Neural crest cell (in vitro differentiated cells): ENCODE results near the gene HIP1R. TPM values are rescaled to one million over a fixed set of nuclear protein-coding genes. Genes with fewer than 3 reads are reported as not detected.
A peak's percentile ranks its signal among the peaks of the same experiment; 100 is the strongest.

Experiments
- DNase-seq: peaks from one replicate; pipeline ENCODE4 v3.0.0; 2021; ENCODE audit warnings: low read depth, mixed read lengths, low spot score
- H3K27ac Mint-ChIP-seq: one replicate; pipeline ENCODE4 v1.8.0; 2021; ENCODE audit warnings: mild to moderate bottlenecking, mixed read lengths; ENCODE audit not compliant: unreplicated experiment
- H3K27me3 Mint-ChIP-seq: 2 replicates; pipeline ENCODE4 v1.8.0; 2021; ENCODE audit warnings: low read depth, mild to moderate bottlenecking, mixed read lengths
- H3K36me3 Mint-ChIP-seq: 2 replicates; pipeline ENCODE4 v1.8.0; 2021; ENCODE audit warnings: low read depth, mild to moderate bottlenecking, mixed read lengths
- H3K4me1 Mint-ChIP-seq: 2 replicates; pipeline ENCODE4 v1.8.0; 2021; ENCODE audit warnings: mixed read lengths
- H3K4me3 Mint-ChIP-seq: one replicate; pipeline ENCODE4 v1.8.0; 2021; ENCODE audit warnings: mild to moderate bottlenecking, mixed read lengths
- H3K9me3 Mint-ChIP-seq: 2 replicates; pipeline ENCODE4 v1.8.0; 2021; ENCODE audit warnings: mixed read lengths
- total RNA-seq: library from RNA; stranded (reverse); gene quantifications from 2 replicates; pipeline ENCODE4 v1.2.1, GENCODE V29; 2021
- TF ChIP-seq, protein P1 (sequence below): fragments of 200-600 bp; sonication (generic); conservative IDR thresholded peaks from 2 replicates; pipeline ENCODE4 v1.5.0; 2021; ENCODE audit warnings: antibody characterized with exemption, mild to moderate bottlenecking

Gene HIP1R
- total RNA-seq, 1 donor from 2014 or later: 23.2 TPM

DNA sequence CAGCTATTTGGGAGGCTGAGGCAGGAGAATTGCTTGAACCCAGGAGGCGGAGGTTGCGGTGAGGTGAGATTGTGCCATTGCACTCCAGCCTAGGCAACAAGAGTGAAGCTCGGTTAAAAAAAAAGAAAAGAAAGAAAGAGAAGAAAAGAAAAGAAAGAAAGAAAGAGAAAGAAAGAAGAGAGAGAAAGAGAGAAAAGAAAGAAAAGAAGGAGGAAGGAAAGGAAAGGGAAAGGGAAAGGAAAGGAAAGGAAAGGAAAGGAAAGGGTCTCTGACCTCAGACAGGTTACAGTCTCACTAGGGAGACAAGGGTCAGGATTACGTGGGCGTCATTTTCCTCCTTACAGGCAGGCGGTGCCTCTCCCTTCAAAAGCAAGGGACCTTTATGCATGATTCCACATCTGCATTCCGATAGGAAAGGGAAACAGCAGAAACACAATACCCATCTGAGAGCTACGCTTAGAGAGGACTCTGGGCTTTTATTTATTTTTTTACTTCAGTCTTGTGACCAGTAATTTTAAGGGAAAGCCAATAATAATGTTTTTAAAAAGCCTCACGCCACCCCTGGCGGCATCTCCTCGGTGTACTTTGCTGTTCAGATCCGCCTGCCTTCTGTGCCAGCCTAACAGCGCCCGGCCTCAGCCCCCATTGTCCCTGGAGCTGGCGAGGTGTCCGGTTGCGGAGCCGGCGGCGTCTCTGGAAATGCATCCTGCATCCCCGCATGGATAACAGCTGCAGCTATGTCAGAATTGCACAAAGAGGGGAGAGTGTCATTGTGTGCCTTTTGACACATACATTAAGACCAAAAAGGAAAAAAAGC, 945 bp upstream of the HIP1R start:
- Mint-ChIP-seq H3K4me3 (peak overlapping the region; percentile 90), H3K36me3 (no peaks in the 10 kb centered on the region), H3K4me1 (peaks cover 32% of the 10 kb centered on the region), H3K27ac (peak overlapping the region; percentile 16), H3K9me3 (no peaks in the 10 kb centered on the region), H3K27me3 (peaks cover 48% of the 10 kb centered on the region)
- TF ChIP-seq, protein P1, sequence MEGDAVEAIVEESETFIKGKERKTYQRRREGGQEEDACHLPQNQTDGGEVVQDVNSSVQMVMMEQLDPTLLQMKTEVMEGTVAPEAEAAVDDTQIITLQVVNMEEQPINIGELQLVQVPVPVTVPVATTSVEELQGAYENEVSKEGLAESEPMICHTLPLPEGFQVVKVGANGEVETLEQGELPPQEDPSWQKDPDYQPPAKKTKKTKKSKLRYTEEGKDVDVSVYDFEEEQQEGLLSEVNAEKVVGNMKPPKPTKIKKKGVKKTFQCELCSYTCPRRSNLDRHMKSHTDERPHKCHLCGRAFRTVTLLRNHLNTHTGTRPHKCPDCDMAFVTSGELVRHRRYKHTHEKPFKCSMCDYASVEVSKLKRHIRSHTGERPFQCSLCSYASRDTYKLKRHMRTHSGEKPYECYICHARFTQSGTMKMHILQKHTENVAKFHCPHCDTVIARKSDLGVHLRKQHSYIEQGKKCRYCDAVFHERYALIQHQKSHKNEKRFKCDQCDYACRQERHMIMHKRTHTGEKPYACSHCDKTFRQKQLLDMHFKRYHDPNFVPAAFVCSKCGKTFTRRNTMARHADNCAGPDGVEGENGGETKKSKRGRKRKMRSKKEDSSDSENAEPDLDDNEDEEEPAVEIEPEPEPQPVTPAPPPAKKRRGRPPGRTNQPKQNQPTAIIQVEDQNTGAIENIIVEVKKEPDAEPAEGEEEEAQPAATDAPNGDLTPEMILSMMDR: peak; percentile 26
- DNase-seq: peak; percentile 56

DNA sequence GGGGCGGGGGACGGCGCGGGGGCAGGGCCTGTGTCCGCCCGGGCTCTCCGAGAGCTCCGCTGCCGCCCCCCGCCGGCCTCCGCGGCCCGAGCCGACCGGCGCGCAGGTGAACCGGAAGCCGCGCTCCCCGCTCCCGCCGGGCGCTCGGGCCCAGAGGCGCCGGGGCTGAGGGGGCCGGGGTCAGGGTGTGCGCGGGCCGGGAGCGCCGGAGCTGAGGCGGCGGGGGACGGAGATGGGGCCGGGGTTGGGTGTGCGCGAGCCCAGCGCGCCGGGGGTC, 431 bp downstream of the HIP1R start:
- peaks cover 42% of the 10 kb centered on the region for H3K27me3 Mint-ChIP-seq
- no peak overlapping the region for H3K27ac Mint-ChIP-seq
- H3K9me3 Mint-ChIP-seq: no peaks in the 10 kb centered on the region
- H3K4me1 Mint-ChIP-seq: peaks cover 32% of the 10 kb centered on the region
- H3K36me3 Mint-ChIP-seq: no peaks in the 10 kb centered on the region
- H3K4me3 Mint-ChIP-seq: peak overlapping the region; percentile 89
- no peak for DNase-seq
- TF ChIP-seq, protein P1: no peak

DNA sequence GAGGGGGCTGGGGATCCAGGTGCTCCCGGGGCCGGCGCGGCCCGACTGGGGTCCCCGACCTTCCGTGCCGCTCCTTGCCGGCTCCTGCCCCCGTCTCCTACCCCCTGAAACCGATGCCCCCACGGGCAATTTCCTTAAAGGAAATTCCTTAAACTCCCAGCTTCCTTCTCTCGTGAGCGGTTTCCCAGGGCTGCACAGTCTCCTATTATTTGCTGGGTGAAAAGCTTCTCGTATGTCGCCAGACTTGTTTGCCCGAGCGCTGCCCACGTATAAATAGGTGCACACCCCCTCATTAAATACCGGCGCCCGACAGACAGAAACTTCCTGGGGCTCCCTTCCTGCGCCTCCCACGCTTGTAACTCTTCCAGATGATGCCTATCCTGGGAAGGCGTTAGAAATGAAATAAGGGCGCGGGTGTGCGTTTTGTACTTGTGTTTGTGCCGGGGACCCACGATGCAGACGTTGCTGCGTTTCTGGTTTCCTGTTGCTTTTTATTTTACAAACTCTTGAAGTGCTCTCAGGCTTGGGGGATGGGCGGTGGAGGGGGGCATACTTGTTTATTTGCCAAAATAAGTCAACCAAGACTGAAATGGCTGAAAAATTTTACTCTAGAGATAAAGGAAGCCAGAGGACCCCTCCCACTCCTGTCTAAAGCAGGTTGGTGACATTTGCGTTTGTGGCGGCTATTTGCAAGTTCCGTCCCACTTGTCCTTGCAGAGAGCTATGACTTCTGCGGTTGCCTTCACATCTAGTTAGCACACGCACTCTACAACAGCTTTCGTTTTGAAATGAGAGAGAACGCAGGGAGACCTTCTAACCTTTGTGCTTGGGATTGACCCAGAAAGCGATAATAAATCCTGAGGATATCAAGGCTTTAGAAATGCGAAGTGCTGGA, 1.0 kb downstream of the HIP1R start:
- Mint-ChIP-seq H3K27me3 (peaks cover 40% of the 10 kb centered on the region), H3K4me3 (peak overlapping the region; percentile 89), H3K27ac (no peak overlapping the region), H3K36me3 (no peaks in the 10 kb centered on the region), H3K9me3 (no peaks in the 10 kb centered on the region), H3K4me1 (peaks cover 34% of the 10 kb centered on the region)
- TF ChIP-seq, protein P1: no peak
- no peak for DNase-seq

DNA sequence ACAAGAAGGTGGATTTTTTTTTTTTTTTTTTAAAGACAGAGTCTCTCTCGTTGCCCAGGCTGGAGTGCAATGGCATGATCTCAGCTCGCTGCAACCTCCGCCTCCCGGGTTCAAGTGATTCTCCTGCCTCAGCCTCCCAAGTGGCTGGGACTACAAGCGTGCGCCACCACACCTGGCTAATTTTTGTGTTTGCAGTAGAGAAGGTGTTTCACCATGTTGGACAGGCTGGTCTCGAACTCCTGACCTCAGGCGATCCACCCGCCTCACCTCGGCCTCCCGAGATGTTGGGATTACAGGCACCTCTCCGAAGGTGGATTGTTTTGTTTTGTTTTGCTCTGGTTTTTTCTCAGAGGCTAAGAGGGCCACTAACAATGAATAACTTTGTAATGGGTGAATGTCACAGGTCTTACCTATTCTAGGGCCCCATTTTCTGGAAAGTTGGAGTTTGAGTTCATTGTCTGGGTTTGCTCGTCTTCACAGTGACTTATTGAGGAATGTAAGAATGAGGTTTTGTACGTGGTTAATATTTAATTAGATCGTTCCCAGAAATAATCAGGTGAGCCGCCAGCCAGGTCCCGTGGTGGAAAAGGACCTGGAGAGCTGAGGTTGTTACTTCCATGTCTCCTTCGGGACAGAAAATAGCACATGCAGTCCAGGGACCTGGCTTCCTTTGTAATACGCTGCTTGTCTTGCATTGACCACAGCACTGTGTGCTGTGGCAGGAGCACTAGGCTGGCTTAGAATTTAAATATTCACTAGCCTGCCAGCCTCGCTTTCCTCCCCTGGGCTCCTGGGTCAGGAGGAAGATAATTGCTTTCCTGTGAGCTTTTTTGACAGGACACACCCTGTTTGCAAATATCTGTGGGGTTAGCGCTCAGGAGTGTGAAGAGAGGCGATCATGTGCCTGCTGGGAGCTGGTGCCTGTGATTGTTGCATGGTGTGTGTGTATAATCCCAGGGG, 2.3 kb downstream of the HIP1R start:
- H3K36me3 Mint-ChIP-seq: no peaks in the 10 kb centered on the region
- H3K4me3 Mint-ChIP-seq: peak overlapping the region; percentile 89
- peaks cover 40% of the 10 kb centered on the region for H3K27me3 Mint-ChIP-seq
- H3K4me1 Mint-ChIP-seq: peaks cover 47% of the 10 kb centered on the region
- H3K9me3 Mint-ChIP-seq: no peaks in the 10 kb centered on the region
- no peak overlapping the region for H3K27ac Mint-ChIP-seq
- TF ChIP-seq, protein P1: no peak
- no peak for DNase-seq

DNA sequence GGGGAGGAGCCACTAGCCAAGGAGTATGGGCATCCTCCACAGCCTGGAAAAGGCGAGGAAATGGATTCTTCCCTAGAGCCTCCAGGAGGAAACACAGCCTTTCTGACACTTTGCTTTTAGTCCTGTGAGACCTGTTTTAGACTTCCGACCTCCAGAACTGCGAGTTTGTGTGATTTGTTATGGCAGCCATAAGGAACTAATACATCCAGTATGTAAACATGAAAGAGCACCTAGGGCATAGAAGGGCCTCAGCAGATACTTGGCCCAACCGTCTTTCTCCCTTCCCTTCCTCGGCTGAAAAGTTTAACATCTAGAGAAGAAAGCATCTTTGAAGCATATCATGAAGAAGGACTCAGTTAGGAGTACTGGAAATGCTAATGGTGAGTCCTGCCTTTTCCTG, 3.6 kb downstream of the HIP1R start:
- Mint-ChIP-seq H3K4me3 (peak overlapping the region; percentile 3), H3K27me3 (peaks cover 36% of the 10 kb centered on the region), H3K27ac (no peak overlapping the region), H3K36me3 (no peaks in the 10 kb centered on the region), H3K9me3 (no peaks in the 10 kb centered on the region), H3K4me1 (peaks cover 48% of the 10 kb centered on the region)
- no peak for DNase-seq
- TF ChIP-seq, protein P1: no peak
